K562 (cell line): ENCODE measurements around the gene MEIS1. TPM values are rescaled to one million over a fixed set of nuclear protein-coding genes. Genes with fewer than 3 reads are reported as not detected.

ENCODE experiments used
- ATAC-seq: fragments of 200-7000 bp; cut with Tn5 transposase; 3 replicates; pipeline ENCODE4 v1.9.1; 2020; ENCODE audit warnings: moderate library complexity
- BruUV-seq: library from RNA; stranded (reverse); fragments of 400-500 nt; replicated peaks from 2 replicates; lab custom pipeline; 2021; lab: Mats Ljungman, UMichigan
- CTCF ChIA-PET: fragments of 300-600 bp; formaldehyde crosslinking; extraction: SDS; loops from one replicate; lab custom pipeline; 2021; ENCODE audit warnings: low intra/inter-chr PET ratio; lab: Yijun Ruan, JAX
- POLR2A ChIA-PET: fragments of 300-600, 350-650 bp; sonication (Branson Sonifier 250); formaldehyde crosslinking; extraction: SDS; loops from one replicate; lab custom pipeline; 2021; ENCODE audit warnings: antibody characterized with exemption, inconsistent platforms; lab: Yijun Ruan, JAX
- DNase-seq, 4 experiments: peaks; one replicate each; pipeline versions ENCODE4 v3.0.0 to v3.0.0-alpha.2; 2011 to 2018; ENCODE audit warnings: low spot score in 3 of 4, mixed read lengths in 3 of 4; ENCODE audit errors: extremely low read depth in 1 of 4
- FAIRE-seq: peaks from 2 replicates; lab custom pipeline; 2011; peaks lifted over from hg19 to GRCh38; lab: Jason Lieb, UNC
- H2AFZ ChIP-seq: 2 replicates; pipeline ENCODE4 v1.6.0; 2011; ENCODE audit warnings: low read depth, low read length, control low read depth, inconsistent platforms
- H3K27ac ChIP-seq: fragments of 200-600 bp; 3 replicates; pipeline ENCODE4 v1.8.0; 2011; ENCODE audit warnings: low read depth, mild to moderate bottlenecking, control low read depth, inconsistent platforms, low read length, moderate library complexity, mixed read lengths; ENCODE audit errors: extremely low read depth
- H3K27me3 ChIP-seq, 2 experiments: fragments of 300-600 bp in 1 of 2; 2 replicates in 1 of 2; 3 replicates in 1 of 2; pipeline versions ENCODE4 v1.6.0 to v1.8.0; 2011; ENCODE audit warnings: inconsistent platforms in 2 of 2, low read length in 2 of 2, mild to moderate bottlenecking in 1 of 2, mixed read lengths in 1 of 2, moderate library complexity in 1 of 2; ENCODE audit not compliant: control insufficient read depth in 2 of 2, insufficient read depth in 2 of 2
- H3K36me3 ChIP-seq: fragments of 300-600 bp; 3 replicates; pipeline ENCODE4 v1.8.0; 2011; ENCODE audit warnings: mild to moderate bottlenecking, low read length, inconsistent platforms; ENCODE audit not compliant: control insufficient read depth, insufficient read depth
- H3K4me1 ChIP-seq, 2 experiments: fragments of 200-600 bp in 1 of 2; replicated peaks in 1 of 2; 2 replicates in 1 of 2; 3 replicates in 1 of 2; pipeline versions ENCODE4 v1.5.1 to v1.8.0; 2011; ENCODE audit warnings: inconsistent platforms in 2 of 2, low read length in 2 of 2, mild to moderate bottlenecking in 1 of 2, mixed read lengths in 1 of 2, moderate library complexity in 1 of 2; ENCODE audit not compliant: control insufficient read depth in 2 of 2, insufficient read depth in 2 of 2
- H3K4me2 ChIP-seq: 2 replicates; pipeline ENCODE4 v1.6.1; 2011; ENCODE audit warnings: low read length, control low read depth, inconsistent platforms, mixed read lengths; ENCODE audit not compliant: insufficient read depth
- H3K4me3 ChIP-seq: fragments of 200-600 bp; sonication (generic), shearing (Covaris generic); 2 replicates; pipeline ENCODE4 v1.5.1; 2016; ENCODE audit warnings: control low read depth, inconsistent platforms
- H3K79me2 ChIP-seq: fragments of 200-600 bp; 3 replicates; pipeline ENCODE4 v1.8.0; 2011; ENCODE audit warnings: low read length, inconsistent platforms; ENCODE audit not compliant: control insufficient read depth, insufficient read depth
- H3K9ac ChIP-seq, 2 experiments: 2 replicates each; pipeline versions ENCODE4 v1.6.0 to v1.6.1; 2011; ENCODE audit warnings: low read depth in 2 of 2, low read length in 2 of 2, control low read depth in 1 of 2, inconsistent platforms in 1 of 2, mild to moderate bottlenecking in 1 of 2, mixed read lengths in 1 of 2; ENCODE audit not compliant: insufficient read depth in 1 of 2
- H3K9me1 ChIP-seq: one replicate; pipeline ENCODE4 v1.6.0; 2011; ENCODE audit warnings: inconsistent platforms, mild to moderate bottlenecking, low read length, moderate library complexity; ENCODE audit not compliant: control insufficient read depth, insufficient read depth
- H3K9me3 ChIP-seq: replicated peaks from 2 replicates; pipeline ENCODE4 v1.5.1; 2011; ENCODE audit warnings: low read depth, low read length, inconsistent platforms; ENCODE audit not compliant: control insufficient read depth, insufficient read depth
- H4K20me1 ChIP-seq: replicated peaks from 2 replicates; pipeline ENCODE4 v1.6.1; 2011; ENCODE audit warnings: low read length, inconsistent platforms, mixed read lengths; ENCODE audit not compliant: control insufficient read depth, insufficient read depth
- CEBPB ChIP-seq: fragments of 450-650 bp; IDR thresholded peaks from 2 replicates; pipeline ENCODE4 v1.6.1; 2016; ENCODE audit warnings: missing genetic modification characterization, missing compliant biosample characterization
- CEBPG ChIP-seq, 3 experiments: fragments of 200-800 bp in 1 of 3; sonication (Bioruptor generic) in 1 of 3; sonication (generic) in 1 of 3; formaldehyde crosslinking in 1 of 3; IDR thresholded peaks in 2 of 3; conservative IDR thresholded peaks in 1 of 3; 2 replicates each; pipeline versions ENCODE4 v1.6.1 to v1.8.0; 2016 to 2022; ENCODE audit warnings: missing compliant biosample characterization in 2 of 3, missing genetic modification characterization in 2 of 3, mild to moderate bottlenecking in 1 of 3, missing genetic modification reagents in 1 of 3
- MXI1 ChIP-seq: IDR thresholded peaks from 2 replicates; pipeline ENCODE4 v1.6.1; 2011; ENCODE audit warnings: low read depth, mild to moderate bottlenecking, improper control_type of control experiment, low read length
- ZBTB43 ChIP-seq: sonication (generic); formaldehyde crosslinking; IDR thresholded peaks from 2 replicates; pipeline ENCODE4 v1.8.0; 2023; ENCODE audit warnings: mild to moderate bottlenecking, missing genetic modification reagents
- ZNF217 ChIP-seq: sonication (generic); formaldehyde crosslinking; IDR thresholded peaks from 2 replicates; pipeline ENCODE4 v1.8.0; 2022; ENCODE audit warnings: mild to moderate bottlenecking, missing genetic modification reagents
- ZNF76 ChIP-seq: fragments of 250-450 bp; sonication (Bioruptor Pico); IDR thresholded peaks from 2 replicates; pipeline ENCODE4 v1.4.0; 2020; ENCODE audit warnings: mild to moderate bottlenecking, moderate library complexity, borderline replicate concordance
- WGBS: fragments of 100-300 bp; shearing (Covaris generic); methylation state at CpG from one replicate; pipeline ENCODE4 v1.1.6; 2016; ENCODE audit warnings: low coverage, mixed read lengths; ENCODE audit not compliant: insufficient coverage; ENCODE audit errors: missing lambda C conversion rate; 5-methylcytosine and 5-hydroxymethylcytosine counted together
- in situ Hi-C: fragments of 300-500 bp; cut with MboI; formaldehyde crosslinking; loops from 4 replicates; pipeline ENCODE4 v1.15.0; 2018; ENCODE audit warnings: inconsistent platforms, mixed read lengths
- intact Hi-C: fragments of 100-400 bp; cut with micrococcal nuclease; formaldehyde crosslinking; loops from 2 replicates; pipeline ENCODE4 v1.14.2; 2022
- polyA plus RNA-seq, 8 experiments: library from polyadenylated mRNA; depleted of rRNA in 4 of 8; stranded (reverse) in 5 of 8; unstranded in 3 of 8; fragments of >200 nt; fragmentation: Nextera tagmentation in 2 of 8; fragmentation: Illumina TruSeq in 1 of 8; extraction: Ambion mirVana in 2 of 8; extraction: Trizol in 1 of 8; gene quantifications; 2 replicates each; pipeline versions ENCODE4 v1.2.1 to v1.2.3, GENCODE V29; 2011 to 2014; ENCODE audit warnings: inconsistent platforms in 1 of 8, missing spikeins in 1 of 8
- total RNA-seq, 7 experiments: library from RNA; depleted of rRNA in 6 of 7; stranded (reverse); fragments of >200 nt in 6 of 7; fragmentation: Illumina TruSeq in 2 of 7; extraction: Trizol in 2 of 7; gene quantifications; 2 replicates each; pipeline versions ENCODE4 v1.2.1 to v1.2.3, GENCODE V29; 2011 to 2021; ENCODE audit warnings: low replicate concordance in 1 of 7

The MEIS1 gene
- total and polyA plus RNA-seq, 9 of the 15 experiments (the other 6 are each of a cell fraction or from before 2014, with no cell fraction given), result 2.3 to 9.0 (median 5.9) TPM

- TF ChIP-seq ZBTB43, result no peak
- no peak for TF ChIP-seq CEBPG (CRISPR knock-in tag; IDR thresholded peaks at IDR 0.05)
- no peak for TF ChIP-seq CEBPG (tag; conservative IDR thresholded peaks at IDR 0.05 in 1 of 2, IDR thresholded peaks at IDR 0.05 in 1 of 2)
- TF ChIP-seq, all 486 proteins: peak for 0
These were observed 1.0 kb downstream of the MEIS1 start (continued) for GRCh38 chr2:66435963-66436362.

GRCh38 chr2:66436581-66437001 lies 1.7 kb downstream of the MEIS1 start:
- 13% methylated on average over 2 of the region's 2 CpGs for WGBS
- Histone ChIP-seq H3K9me1 (no peaks in the 10 kb centered on the region), H3K4me2 (peak overlapping the region; percentile 56), H2AFZ (no peak overlapping the region; the same call in 1 of the 2 replicates), H3K9ac (peak overlapping the region in 1 of 2 experiments; percentile 70; a peak in 2 of 4 replicates), H3K4me3 (peak overlapping the region; percentile 50), H3K79me2 (peaks cover 16% of the 10 kb centered on the region; the same call in 2 of the 3 replicates), H3K27ac (no peak overlapping the region), H3K36me3 (peaks cover 14% of the 10 kb centered on the region; the same call in 2 of the 3 replicates), H4K20me1 (no peaks in the 10 kb centered on the region), H3K9me3 (no peaks in the 10 kb centered on the region), H3K4me1 (peaks cover 0 to 28% of the 10 kb centered on the region in 2 experiments; a peak in 3 of 5 replicates), H3K27me3 (no peaks in the 10 kb centered on the region)
- no TSS peak for BruUV-seq
- intact Hi-C loops, result loop anchor here (5.0 to 10.0 kb wide), 2 partner anchors 46 to 1038 kb away; no protein-coding TSS in a partner anchor
- TF ChIP-seq ZNF217 (CRISPR knock-in tag) (no peak), MXI1 (no peak), CEBPB (tag) (no peak), ZNF76 (no peak)
- in situ Hi-C loops, result no loop called here
- DNase-seq, result no peak
- POLR2A ChIA-PET, result interaction anchor here (1.0 to 1.6 kb wide), 2 partner anchors 27 to 28 kb away, joined by 3 to 4 read pairs; no protein-coding TSS in a partner anchor
- FAIRE-seq, result peak; percentile 6
- ATAC-seq, result no peak
- CTCF ChIA-PET, result no interaction called here
